Upper lobe of left lung (tissue), 6 donors: ENCODE results near the gene TSACC. TPM values are rescaled to one million over a fixed set of nuclear protein-coding genes. Genes with fewer than 3 reads are reported as not detected.
A peak's percentile ranks its signal among the peaks of the same experiment; 100 is the strongest.

Experiments
- ATAC-seq, 2 donors: fragments of 200-7000 bp; cut with Tn5 transposase; one replicate each; pipeline ENCODE4 v1.9.1; 2022; ENCODE audit warnings: mild to moderate bottlenecking in 2 of 2, moderate library complexity in 2 of 2; ENCODE audit not compliant: low FRiP score in 2 of 2
- DNase-seq, 2 donors: peaks; one replicate each; pipeline ENCODE4 v3.0.0-alpha.2; 2019 to 2020
- H3K27ac ChIP-seq, 4 donors: fragments of 200-600 bp; sonication (generic); one replicate each; pipeline ENCODE4 v1.5.1; 2016 to 2019
- H3K27me3 ChIP-seq, 4 donors: fragments of 200-600 bp; sonication (generic); one replicate each; pipeline ENCODE4 v1.5.1; 2017 to 2019
- H3K36me3 ChIP-seq, 4 donors: fragments of 200-600 bp; sonication (generic); one replicate each; pipeline ENCODE4 v1.5.1; 2016 to 2019
- H3K4me1 ChIP-seq, 4 donors: fragments of 200-600 bp; sonication (generic); one replicate each; pipeline ENCODE4 v1.5.1; 2018 to 2019
- H3K4me3 ChIP-seq, 4 donors: fragments of 200-600 bp; sonication (generic); one replicate each; pipeline ENCODE4 v1.5.1; 2017 to 2019; ENCODE audit warnings: mild to moderate bottlenecking in 2 of 4, moderate library complexity in 1 of 4
- H3K9me3 ChIP-seq, 4 donors: fragments of 200-600 bp; sonication (generic); one replicate each; pipeline ENCODE4 v1.5.1; 2018 to 2019
- EP300 ChIP-seq, 4 donors: sonication (generic); formaldehyde crosslinking; IDR thresholded peaks; one replicate each; pipeline ENCODE4 v1.5.1; 2017; ENCODE audit warnings: antibody characterized with exemption in 4 of 4, control low read depth in 2 of 4
- POLR2A ChIP-seq, 4 donors: fragments of 450-650 bp; IDR thresholded peaks; one replicate each; pipeline ENCODE4 v1.5.1; 2016 to 2017; ENCODE audit warnings: antibody characterized with exemption in 4 of 4, mild to moderate bottlenecking in 2 of 4
- POLR2AphosphoS5 ChIP-seq, 2 donors: sonication (generic); formaldehyde crosslinking; IDR thresholded peaks; one replicate each; pipeline ENCODE4 v1.5.1; 2017; ENCODE audit warnings: antibody characterized with exemption in 2 of 2
- WGBS, 2 donors: methylation state at CpG; one replicate each; pipeline ENCODE4 v1.1.5; 2017 to 2018; 5-methylcytosine and 5-hydroxymethylcytosine counted together
- total RNA-seq, 6 donors: library from RNA; depleted of rRNA in 4 of 6; stranded (reverse); fragments of >200 nt in 4 of 6; gene quantifications; one replicate each; pipeline versions ENCODE4 v1.1.0 to v1.2.1, GENCODE V29; 2016 to 2021
- TF ChIP-seq, protein P1 (sequence below), 6 experiments: fragments of 450-650 bp in 4 of 6; fragments of 200-600 bp in 2 of 6; sonication (generic) in 2 of 6; IDR thresholded peaks; one replicate each; pipeline ENCODE4 v1.5.1; 2016 to 2019; ENCODE audit warnings: antibody characterized with exemption in 6 of 6
- donor health status: DM: no; HTN: no; CAD: no; lungs with moderate emphysema.
- donor health status: DM: no; HTN: yes; CAD: no; lungs with severe emphysema.

TSACC gene
- total RNA-seq, 6 donors from 2014 or later = 1.1 to 4.2 TPM; not detected in 4

DNA sequence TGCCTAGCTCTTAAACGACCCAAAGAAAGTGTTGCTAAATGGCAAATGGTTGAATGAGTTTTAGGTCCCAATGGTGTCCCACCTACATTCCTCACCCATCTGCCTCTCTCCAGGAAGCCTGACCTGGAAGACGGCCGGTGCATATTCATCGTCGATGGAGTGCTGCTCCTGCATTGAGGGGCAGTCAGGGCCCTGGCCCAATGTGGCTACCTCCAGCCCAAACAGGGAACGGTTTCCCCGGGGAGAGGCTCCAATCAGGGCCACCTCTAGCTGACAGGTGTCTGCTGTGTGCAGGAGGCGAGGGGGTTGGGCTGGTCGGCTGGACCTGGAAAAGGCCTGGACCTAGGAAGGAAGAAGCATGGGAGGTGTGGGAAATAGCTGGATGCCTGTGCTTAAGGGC is 44.4 kb upstream of the TSACC start:
- ATAC-seq (no peak), DNase-seq (no peak)
- Histone ChIP-seq H3K27ac (no peak overlapping the region), H3K36me3 (peaks cover 0 to 13% (median 6%) of the 10 kb centered on the region in 4 donors), H3K9me3 (no peaks in the 10 kb centered on the region), H3K4me1 (peaks cover 11 to 41% (median 25%) of the 10 kb centered on the region in 4 donors), H3K4me3 (no peak overlapping the region), H3K27me3 (no peaks in the 10 kb centered on the region)
- WGBS, 2 donors = 91 to 94% methylated on average over 9 of the region's 9 CpGs
- TF ChIP-seq POLR2AphosphoS5 (IDR thresholded peaks at IDR 0.05) = no peak
- no peak for TF ChIP-seq EP300 (IDR thresholded peaks at IDR 0.05)
- TF ChIP-seq POLR2A (IDR thresholded peaks at IDR 0.05) = no peak
- TF ChIP-seq, protein P1, sequence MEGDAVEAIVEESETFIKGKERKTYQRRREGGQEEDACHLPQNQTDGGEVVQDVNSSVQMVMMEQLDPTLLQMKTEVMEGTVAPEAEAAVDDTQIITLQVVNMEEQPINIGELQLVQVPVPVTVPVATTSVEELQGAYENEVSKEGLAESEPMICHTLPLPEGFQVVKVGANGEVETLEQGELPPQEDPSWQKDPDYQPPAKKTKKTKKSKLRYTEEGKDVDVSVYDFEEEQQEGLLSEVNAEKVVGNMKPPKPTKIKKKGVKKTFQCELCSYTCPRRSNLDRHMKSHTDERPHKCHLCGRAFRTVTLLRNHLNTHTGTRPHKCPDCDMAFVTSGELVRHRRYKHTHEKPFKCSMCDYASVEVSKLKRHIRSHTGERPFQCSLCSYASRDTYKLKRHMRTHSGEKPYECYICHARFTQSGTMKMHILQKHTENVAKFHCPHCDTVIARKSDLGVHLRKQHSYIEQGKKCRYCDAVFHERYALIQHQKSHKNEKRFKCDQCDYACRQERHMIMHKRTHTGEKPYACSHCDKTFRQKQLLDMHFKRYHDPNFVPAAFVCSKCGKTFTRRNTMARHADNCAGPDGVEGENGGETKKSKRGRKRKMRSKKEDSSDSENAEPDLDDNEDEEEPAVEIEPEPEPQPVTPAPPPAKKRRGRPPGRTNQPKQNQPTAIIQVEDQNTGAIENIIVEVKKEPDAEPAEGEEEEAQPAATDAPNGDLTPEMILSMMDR (IDR thresholded peaks at IDR 0.05) = no peak

- H3K27me3 ChIP-seq = no peaks in the 10 kb centered on the region
- 1 to 2% methylated on average over 17 of the region's 17 CpGs for WGBS, 2 donors
- peak in 1 of 4 donors; percentile 60 for TF ChIP-seq POLR2A (IDR thresholded peaks at IDR 0.05)
- TF ChIP-seq POLR2AphosphoS5 (IDR thresholded peaks at IDR 0.05) = peak in 1 of 2 donors; percentile 22
- TF ChIP-seq EP300 (IDR thresholded peaks at IDR 0.05) = no peak
- peak within 1 kb of the TSS; percentile 43 to 87 (median 76) for H3K4me3 ChIP-seq
- peaks cover 11 to 41% (median 24%) of the 10 kb centered on the region in 4 donors for H3K4me1 ChIP-seq
- ATAC-seq (peak; percentile 61 to 71), DNase-seq (peak; percentile 71 to 73)
- no peaks in the 10 kb centered on the region for H3K9me3 ChIP-seq
- peaks cover 0 to 13% (median 5%) of the 10 kb centered on the region in 4 donors for H3K36me3 ChIP-seq
- H3K27ac ChIP-seq = peak within 1 kb of the TSS; percentile 21 to 85 (median 60)
Observed at GRCh38 chr1:156295391-156295947, 42.9 kb upstream of the TSACC start, which contains the start of gene GLMP. GLMP (minus strand) TSS chr1:156295679; CDS start chr1:156295645, 34 bp downstream.

GRCh38 chr1:156298852-156299357 is 39.4 kb upstream of the TSACC start, which contains the start of gene VHLL:
VHLL (minus strand) TSS chr1:156299307; CDS start chr1:156299189, 118 bp downstream.
- H3K27me3 ChIP-seq = no peaks in the 10 kb centered on the region
- peaks cover 7 to 21% (median 15%) of the 10 kb centered on the region in 4 donors for H3K4me1 ChIP-seq
- TF ChIP-seq POLR2AphosphoS5 (IDR thresholded peaks at IDR 0.05) (no peak), POLR2A (IDR thresholded peaks at IDR 0.05) (no peak), EP300 (IDR thresholded peaks at IDR 0.05) (no peak)
- TF ChIP-seq, protein P1 (IDR thresholded peaks at IDR 0.05) = no peak
- 91 to 93% methylated on average over 19 of the region's 19 CpGs for WGBS, 2 donors
- H3K9me3 ChIP-seq = no peaks in the 10 kb centered on the region
- ATAC-seq (no peak), DNase-seq (peak in 1 of 2 donors; percentile 51)
- peaks cover 0 to 4% (median 0%) of the 10 kb centered on the region in 4 donors for H3K36me3 ChIP-seq
- no peak within 1 kb of the TSS for H3K27ac ChIP-seq
- H3K4me3 ChIP-seq = no peak within 1 kb of the TSS

- no peak for TF ChIP-seq POLR2AphosphoS5 (IDR thresholded peaks at IDR 0.05)
- TF ChIP-seq POLR2A (IDR thresholded peaks at IDR 0.05) = no peak
- TF ChIP-seq, protein P1 (IDR thresholded peaks at IDR 0.05) = no peak
- TF ChIP-seq EP300 (IDR thresholded peaks at IDR 0.05) = no peak
- Histone ChIP-seq H3K9me3 (no peaks in the 10 kb centered on the region), H3K27ac (no peak overlapping the region), H3K4me3 (no peak overlapping the region), H3K27me3 (no peaks in the 10 kb centered on the region), H3K4me1 (no peaks in the 10 kb centered on the region), H3K36me3 (peaks cover 0 to 35% (median 18%) of the 10 kb centered on the region in 4 donors)
- 88 to 97% methylated on average over 4 of the region's 4 CpGs for WGBS, 2 donors
- DNase-seq (no peak), ATAC-seq (no peak)
Observed at GRCh38 chr1:156303241-156303640, 35.1 kb upstream of the TSACC start.

DNA sequence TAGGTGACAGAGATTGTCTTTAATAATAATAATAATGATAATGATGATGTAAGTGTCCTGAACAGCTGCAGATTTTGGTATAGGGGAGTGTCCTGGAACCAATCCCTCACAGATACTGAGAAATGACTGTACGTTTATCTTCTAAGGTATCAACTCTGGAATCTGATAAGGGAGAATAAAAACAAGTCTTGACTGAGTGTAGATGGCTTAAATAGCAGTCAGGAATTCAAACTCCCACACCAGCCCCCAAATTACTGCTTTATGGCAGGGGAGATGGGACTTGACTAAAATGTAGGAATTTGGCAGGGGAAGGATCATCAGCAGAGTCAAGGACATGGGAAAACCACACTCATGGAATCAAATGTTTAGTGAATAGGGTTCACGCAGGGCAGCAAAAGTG is 33.1 kb upstream of the TSACC start:
- no peak overlapping the region for H3K4me3 ChIP-seq
- DNase-seq (no peak), ATAC-seq (no peak)
- H3K9me3 ChIP-seq = no peaks in the 10 kb centered on the region
- H3K27me3 ChIP-seq = no peaks in the 10 kb centered on the region
- H3K27ac ChIP-seq = no peak overlapping the region
- TF ChIP-seq POLR2A (IDR thresholded peaks at IDR 0.05) = no peak
- TF ChIP-seq EP300 (IDR thresholded peaks at IDR 0.05) = no peak
- no peak for TF ChIP-seq POLR2AphosphoS5 (IDR thresholded peaks at IDR 0.05)
- TF ChIP-seq, protein P1 (IDR thresholded peaks at IDR 0.05) = no peak
- 71 to 75% methylated on average over 2 of the region's 2 CpGs for WGBS, 2 donors
- H3K36me3 ChIP-seq = peaks cover 13 to 55% (median 38%) of the 10 kb centered on the region in 4 donors
- H3K4me1 ChIP-seq = no peaks in the 10 kb centered on the region
